ENCODE measurements around the gene GPR17.

DNA sequence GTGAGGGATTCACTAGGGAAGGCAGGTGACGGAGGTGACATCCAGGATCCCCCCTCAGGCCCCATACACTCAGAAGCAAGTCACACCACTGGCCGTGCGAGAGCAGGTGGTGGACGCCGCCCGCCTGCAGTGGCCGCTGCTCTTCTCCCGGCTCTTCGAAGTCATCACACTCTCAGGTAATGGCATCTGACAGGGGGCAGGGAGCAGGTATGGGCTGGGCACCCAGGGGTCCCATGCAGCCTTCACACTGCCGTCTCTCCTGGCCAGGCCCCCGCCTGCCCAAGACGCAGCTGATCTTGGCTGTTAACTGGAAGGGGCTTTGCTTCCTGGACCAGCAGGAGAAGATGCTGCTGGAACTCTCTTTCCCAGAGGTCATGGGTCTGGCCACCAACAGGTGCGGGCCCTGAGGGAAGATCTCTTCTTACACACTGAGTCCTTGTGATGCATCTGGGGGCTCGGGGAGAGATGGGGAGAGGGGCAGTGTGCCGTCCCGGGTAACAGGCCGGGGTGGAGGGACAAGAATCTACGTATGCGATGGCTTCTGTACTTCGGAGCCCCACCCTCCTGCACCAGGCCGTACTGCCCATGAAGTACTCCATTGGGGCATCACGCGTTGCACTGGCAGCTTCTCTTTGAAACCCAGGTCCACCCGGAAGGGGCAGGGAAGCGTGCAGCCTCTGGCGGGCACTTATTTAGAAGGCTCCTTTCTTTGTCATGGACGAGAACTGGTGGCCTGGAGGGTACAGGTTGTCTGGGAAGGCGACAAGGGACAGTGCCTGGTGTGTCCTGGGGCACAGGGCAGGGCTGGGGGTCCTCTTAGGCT is 18.8 kb upstream of the GPR17 start:
- TF ChIP-seq, protein P1, sequence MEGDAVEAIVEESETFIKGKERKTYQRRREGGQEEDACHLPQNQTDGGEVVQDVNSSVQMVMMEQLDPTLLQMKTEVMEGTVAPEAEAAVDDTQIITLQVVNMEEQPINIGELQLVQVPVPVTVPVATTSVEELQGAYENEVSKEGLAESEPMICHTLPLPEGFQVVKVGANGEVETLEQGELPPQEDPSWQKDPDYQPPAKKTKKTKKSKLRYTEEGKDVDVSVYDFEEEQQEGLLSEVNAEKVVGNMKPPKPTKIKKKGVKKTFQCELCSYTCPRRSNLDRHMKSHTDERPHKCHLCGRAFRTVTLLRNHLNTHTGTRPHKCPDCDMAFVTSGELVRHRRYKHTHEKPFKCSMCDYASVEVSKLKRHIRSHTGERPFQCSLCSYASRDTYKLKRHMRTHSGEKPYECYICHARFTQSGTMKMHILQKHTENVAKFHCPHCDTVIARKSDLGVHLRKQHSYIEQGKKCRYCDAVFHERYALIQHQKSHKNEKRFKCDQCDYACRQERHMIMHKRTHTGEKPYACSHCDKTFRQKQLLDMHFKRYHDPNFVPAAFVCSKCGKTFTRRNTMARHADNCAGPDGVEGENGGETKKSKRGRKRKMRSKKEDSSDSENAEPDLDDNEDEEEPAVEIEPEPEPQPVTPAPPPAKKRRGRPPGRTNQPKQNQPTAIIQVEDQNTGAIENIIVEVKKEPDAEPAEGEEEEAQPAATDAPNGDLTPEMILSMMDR (conservative IDR thresholded peaks at IDR 0.05 in 1 of 2, IDR thresholded peaks at IDR 0.05 in 1 of 2; ENCODE audit: low read depth in 1 of 2, low read length in 2 of 2), result no peak
- TF ChIP-seq EZH2 (IDR thresholded peaks at IDR 0.05; ENCODE audit: low read length, missing control alignments), result no peak
